ENCODE measurements around the gene VSIG1. TPM values are rescaled to one million over a fixed set of nuclear protein-coding genes. Genes with fewer than 3 reads are reported as not detected.

The VSIG1 gene
- total RNA-seq: 2.9 TPM

DNA sequence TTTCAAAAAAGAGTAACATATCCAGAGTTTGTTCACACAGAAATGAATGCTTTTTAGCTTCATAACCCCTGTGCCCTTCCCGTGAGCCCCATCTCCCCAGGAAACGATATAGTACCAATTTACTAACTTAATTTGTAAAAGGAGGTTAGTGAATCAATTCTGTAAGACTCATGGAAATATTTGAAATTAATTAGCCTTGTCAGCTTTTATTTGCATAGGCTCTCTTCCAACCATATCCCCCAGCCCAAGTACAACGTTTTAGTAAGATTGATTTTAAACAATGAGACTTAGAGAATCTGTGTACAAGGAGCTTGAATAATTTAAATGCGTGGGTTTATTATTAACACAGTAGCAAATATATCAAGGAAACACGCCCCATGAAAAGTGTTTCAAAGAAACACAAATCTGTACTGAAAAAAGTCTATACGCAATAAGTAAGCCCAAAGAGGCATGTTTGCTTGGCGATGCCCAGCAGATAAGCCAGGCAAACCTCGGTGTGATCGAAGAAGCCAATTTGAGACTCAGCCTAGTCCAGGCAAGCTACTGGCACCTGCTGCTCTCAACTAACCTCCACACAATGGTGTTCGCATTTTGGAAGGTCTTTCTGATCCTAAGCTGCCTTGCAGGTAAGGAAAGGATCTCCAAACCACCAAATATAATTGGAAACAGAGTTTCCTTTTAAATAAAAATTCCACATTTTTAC lies at the start of gene VSIG1:
Gene VSIG1 (plus strand): TSS at position 512 of the 703 bp plus-strand sequence. CDS start 66 bp downstream, at position 578.
- H3K4me1 ChIP-seq: no peaks in the 10 kb centered on the region
- intact Hi-C loops (cut with DNase I): no loop called here
- H3K27me3 ChIP-seq: no peaks in the 10 kb centered on the region
- no peak within 1 kb of the TSS for H3K4me3 ChIP-seq
- no peak within 1 kb of the TSS for H3K27ac ChIP-seq
- no peak for DNase-seq (ENCODE audit: low spot score in 2 of 2)
- H3K36me3 ChIP-seq: no peaks in the 10 kb centered on the region
- H3K9me3 ChIP-seq: no peaks in the 10 kb centered on the region
- TF ChIP-seq, protein P1, sequence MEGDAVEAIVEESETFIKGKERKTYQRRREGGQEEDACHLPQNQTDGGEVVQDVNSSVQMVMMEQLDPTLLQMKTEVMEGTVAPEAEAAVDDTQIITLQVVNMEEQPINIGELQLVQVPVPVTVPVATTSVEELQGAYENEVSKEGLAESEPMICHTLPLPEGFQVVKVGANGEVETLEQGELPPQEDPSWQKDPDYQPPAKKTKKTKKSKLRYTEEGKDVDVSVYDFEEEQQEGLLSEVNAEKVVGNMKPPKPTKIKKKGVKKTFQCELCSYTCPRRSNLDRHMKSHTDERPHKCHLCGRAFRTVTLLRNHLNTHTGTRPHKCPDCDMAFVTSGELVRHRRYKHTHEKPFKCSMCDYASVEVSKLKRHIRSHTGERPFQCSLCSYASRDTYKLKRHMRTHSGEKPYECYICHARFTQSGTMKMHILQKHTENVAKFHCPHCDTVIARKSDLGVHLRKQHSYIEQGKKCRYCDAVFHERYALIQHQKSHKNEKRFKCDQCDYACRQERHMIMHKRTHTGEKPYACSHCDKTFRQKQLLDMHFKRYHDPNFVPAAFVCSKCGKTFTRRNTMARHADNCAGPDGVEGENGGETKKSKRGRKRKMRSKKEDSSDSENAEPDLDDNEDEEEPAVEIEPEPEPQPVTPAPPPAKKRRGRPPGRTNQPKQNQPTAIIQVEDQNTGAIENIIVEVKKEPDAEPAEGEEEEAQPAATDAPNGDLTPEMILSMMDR (IDR thresholded peaks at IDR 0.05): no peak

GRCh38 chrX:107996124-107996523 lies 48.7 kb upstream of the VSIG1 start:
- intact Hi-C loops (cut with DNase I): no loop called here
- Histone ChIP-seq H3K27me3 (no peaks in the 10 kb centered on the region), H3K36me3 (no peaks in the 10 kb centered on the region), H3K27ac (no peak overlapping the region), H3K4me3 (no peak overlapping the region), H3K9me3 (no peaks in the 10 kb centered on the region), H3K4me1 (no peaks in the 10 kb centered on the region)
- TF ChIP-seq, protein P1 (IDR thresholded peaks at IDR 0.05): no peak
- no peak for DNase-seq (ENCODE audit: low spot score in 2 of 2)

GRCh38 chrX:108000751-108001150 lies 44.1 kb upstream of the VSIG1 start:
- Histone ChIP-seq H3K4me3 (no peak overlapping the region), H3K9me3 (no peaks in the 10 kb centered on the region), H3K36me3 (no peaks in the 10 kb centered on the region), H3K4me1 (no peaks in the 10 kb centered on the region), H3K27me3 (no peaks in the 10 kb centered on the region), H3K27ac (no peak overlapping the region)
- DNase-seq (ENCODE audit: low spot score in 2 of 2): no peak
- TF ChIP-seq, protein P1 (IDR thresholded peaks at IDR 0.05): no peak
- intact Hi-C loops (cut with DNase I): no loop called here

DNA sequence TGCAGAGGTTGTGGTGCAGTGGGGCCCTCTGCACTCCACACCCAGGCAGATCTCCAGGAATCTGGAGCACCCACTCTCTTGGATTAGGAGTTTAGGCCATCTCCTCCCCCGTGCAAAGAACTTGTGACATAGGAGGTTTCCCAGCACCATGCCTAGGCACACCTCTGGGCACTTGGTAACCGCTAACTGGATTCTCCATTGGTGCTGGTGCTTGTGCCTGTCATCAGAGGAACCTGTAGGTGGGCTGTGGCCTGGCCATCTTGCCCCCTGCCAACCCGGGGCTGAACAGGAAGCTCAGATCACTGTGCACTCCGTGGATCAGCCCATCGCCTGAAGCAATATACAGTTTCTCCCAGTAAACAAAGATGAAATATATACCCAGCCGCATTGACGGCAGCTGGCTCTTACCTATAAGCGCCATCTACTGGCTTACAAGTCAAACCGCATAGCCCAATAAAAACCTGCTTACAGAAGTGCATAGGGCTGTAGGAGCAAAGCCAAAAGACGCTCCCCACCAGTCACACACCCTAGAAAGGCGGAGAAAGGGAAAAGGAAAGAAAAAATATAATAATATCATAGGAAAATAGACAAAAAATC lies 43.5 kb upstream of the VSIG1 start:
- TF ChIP-seq, protein P1 (IDR thresholded peaks at IDR 0.05): no peak
- Histone ChIP-seq H3K4me1 (no peaks in the 10 kb centered on the region), H3K27me3 (no peaks in the 10 kb centered on the region), H3K36me3 (no peaks in the 10 kb centered on the region), H3K4me3 (no peak overlapping the region), H3K27ac (no peak overlapping the region), H3K9me3 (no peaks in the 10 kb centered on the region)
- DNase-seq (ENCODE audit: low spot score in 2 of 2): no peak
- intact Hi-C loops (cut with DNase I): no loop called here

GRCh38 chrX:108018656-108019381 lies 26.0 kb upstream of the VSIG1 start:
- TF ChIP-seq, protein P1 (IDR thresholded peaks at IDR 0.05): no peak
- no peak overlapping the region for H3K4me3 ChIP-seq
- no peak overlapping the region for H3K27ac ChIP-seq
- no peaks in the 10 kb centered on the region for H3K9me3 ChIP-seq
- no peaks in the 10 kb centered on the region for H3K27me3 ChIP-seq
- no peaks in the 10 kb centered on the region for H3K4me1 ChIP-seq
- DNase-seq (ENCODE audit: low spot score in 2 of 2): no peak
- intact Hi-C loops (cut with DNase I): no loop called here
- no peaks in the 10 kb centered on the region for H3K36me3 ChIP-seq

Data from ascending aorta (tissue), 2 donors.